HepG2 (cell line): Measurements from ENCODE around the gene ZCCHC17. TPM values are rescaled to one million over a fixed set of nuclear protein-coding genes. Genes with fewer than 3 reads are reported as not detected.

ENCODE experiments used
- ATAC-seq: fragments of 200-7000 bp; cut with Tn5 transposase; 3 replicates; pipeline ENCODE4 v1.9.1; 2020; ENCODE audit warnings: mild to moderate bottlenecking, moderate library complexity
- BruUV-seq: library from RNA; stranded (reverse); fragments of 400-500 nt; replicated peaks from 2 replicates; lab custom pipeline; 2021; lab: Mats Ljungman, UMichigan
- CTCF ChIA-PET: fragments of 300-600 bp; formaldehyde crosslinking; extraction: SDS; loops from one replicate; lab custom pipeline; 2021; ENCODE audit warnings: low total read pairs, inconsistent platforms, low intra/inter-chr PET ratio; lab: Yijun Ruan, JAX
- POLR2A ChIA-PET: fragments of 350-600 bp; sonication (Branson Sonifier 250); formaldehyde crosslinking; loops from one replicate; lab custom pipeline; 2020; ENCODE audit warnings: antibody characterized with exemption, inconsistent platforms; lab: Yijun Ruan, JAX
- DNase-seq: peaks from one replicate; pipeline ENCODE4 v3.0.0-alpha.2; 2015; ENCODE audit warnings: low spot score
- FAIRE-seq: peaks from 3 replicates; lab custom pipeline; 2011; peaks lifted over from hg19 to GRCh38; lab: Jason Lieb, UNC
- H2AFZ ChIP-seq: one replicate; pipeline ENCODE4 v1.6.1; 2011; ENCODE audit warnings: low read length, inconsistent platforms
- H3K27ac ChIP-seq: fragments of 300-600 bp; 3 replicates; pipeline ENCODE4 v1.8.0; 2011; ENCODE audit warnings: mixed run types, mild to moderate bottlenecking, mixed read lengths, low read length, inconsistent platforms; ENCODE audit not compliant: insufficient read depth; ENCODE audit errors: extremely low read length
- H3K27me3 ChIP-seq, 2 experiments: fragments of 200-600 bp in 1 of 2; 2 replicates in 1 of 2; 3 replicates in 1 of 2; pipeline versions ENCODE4 v1.6.0 to v1.8.0; 2011; ENCODE audit warnings: low read length in 2 of 2, mild to moderate bottlenecking in 2 of 2, moderate library complexity in 2 of 2, inconsistent platforms in 1 of 2; ENCODE audit not compliant: insufficient read depth in 2 of 2, control insufficient read depth in 1 of 2
- H3K36me3 ChIP-seq, 2 experiments: fragments of 200-600 bp in 1 of 2; replicated peaks in 1 of 2; 2 replicates in 1 of 2; 3 replicates in 1 of 2; pipeline versions ENCODE4 v1.5.1 to v1.8.0; 2011; ENCODE audit warnings: low read length in 2 of 2, inconsistent platforms in 1 of 2; ENCODE audit not compliant: insufficient read depth in 2 of 2, control insufficient read depth in 1 of 2
- H3K4me1 ChIP-seq: 2 replicates; pipeline ENCODE4 v1.5.1; 2012; ENCODE audit warnings: low read length, inconsistent platforms; ENCODE audit not compliant: insufficient read depth
- H3K4me2 ChIP-seq: 2 replicates; pipeline ENCODE4 v1.6.0; 2011; ENCODE audit warnings: low read depth, low read length, inconsistent platforms
- H3K4me3 ChIP-seq, 3 experiments: fragments of 200-600 bp in 1 of 3; sonication (generic), shearing (Covaris generic) in 1 of 3; replicated peaks in 1 of 3; 2 replicates each; pipeline ENCODE4 v1.5.1; 2011 to 2016; ENCODE audit warnings: low read length in 3 of 3, inconsistent platforms in 2 of 3, low read depth in 2 of 3, mild to moderate bottlenecking in 2 of 3, control low read depth in 1 of 3, mixed read lengths in 1 of 3; ENCODE audit not compliant: insufficient read depth in 1 of 3
- H3K79me2 ChIP-seq: one replicate; pipeline ENCODE4 v1.6.1; 2011; ENCODE audit warnings: low read length, inconsistent platforms; ENCODE audit not compliant: insufficient read depth
- H3K9ac ChIP-seq: 2 replicates; pipeline ENCODE4 v1.6.0; 2011; ENCODE audit warnings: mild to moderate bottlenecking, low read depth, low read length, inconsistent platforms; ENCODE audit not compliant: insufficient read depth
- H3K9me3 ChIP-seq: 2 replicates; pipeline ENCODE4 v1.5.1; 2012; ENCODE audit warnings: mild to moderate bottlenecking, low read length
- H4K20me1 ChIP-seq: 2 replicates; pipeline ENCODE4 v1.6.0; 2011; ENCODE audit warnings: inconsistent platforms, mild to moderate bottlenecking, low read length, moderate library complexity; ENCODE audit not compliant: insufficient read depth
- ARID5B ChIP-seq: IDR thresholded peaks from 2 replicates; pipeline ENCODE4 v1.4.0; 2020; ENCODE audit warnings: mild to moderate bottlenecking, missing genetic modification reagents
- FOXO4 ChIP-seq: sonication (generic); formaldehyde crosslinking; conservative IDR thresholded peaks from 2 replicates; pipeline ENCODE4 v1.8.1; 2023; ENCODE audit warnings: missing genetic modification reagents
- GATAD2A ChIP-seq: IDR thresholded peaks from 2 replicates; pipeline ENCODE4 v1.6.1; 2016
- HNF1B ChIP-seq: sonication (generic); formaldehyde crosslinking; IDR thresholded peaks from 2 replicates; pipeline ENCODE4 v1.5.1; 2020; ENCODE audit warnings: mild to moderate bottlenecking, moderate library complexity, missing genetic modification reagents
- MBD4 ChIP-seq: IDR thresholded peaks from 2 replicates; pipeline ENCODE4 v1.6.1; 2012; ENCODE audit warnings: low read length, inconsistent platforms, borderline replicate concordance
- MED13 ChIP-seq: sonication (generic); formaldehyde crosslinking; IDR thresholded peaks from 2 replicates; pipeline ENCODE4 v1.5.0; 2020; ENCODE audit warnings: missing genetic modification reagents
- SALL1 ChIP-seq: sonication (generic); formaldehyde crosslinking; IDR thresholded peaks from 2 replicates; pipeline ENCODE4 v1.8.0; 2022; ENCODE audit warnings: mild to moderate bottlenecking, missing genetic modification reagents
- SOX13 ChIP-seq, 3 experiments: fragments of 450-650 bp in 1 of 3; sonication (generic) in 1 of 3; formaldehyde crosslinking in 1 of 3; IDR thresholded peaks in 2 of 3; conservative IDR thresholded peaks in 1 of 3; 2 replicates each; pipeline versions ENCODE4 v1.5.0 to v1.6.1; 2016 to 2020; ENCODE audit warnings: antibody characterized with exemption in 1 of 3, mild to moderate bottlenecking in 1 of 3, missing compliant biosample characterization in 1 of 3, missing genetic modification reagents in 1 of 3, moderate library complexity in 1 of 3
- YY1 ChIP-seq: IDR thresholded peaks from 2 replicates; pipeline ENCODE4 v1.6.1; 2011; ENCODE audit warnings: low read length, low read depth, moderate library complexity, mild to moderate bottlenecking; ENCODE audit not compliant: insufficient read depth, insufficient replicate concordance
- ZBTB7A ChIP-seq: sonication (generic); formaldehyde crosslinking; IDR thresholded peaks from 2 replicates; pipeline ENCODE4 v1.8.0; 2022; ENCODE audit warnings: mild to moderate bottlenecking, missing genetic modification reagents
- ZNF251 ChIP-seq: sonication (generic); formaldehyde crosslinking; IDR thresholded peaks from 2 replicates; pipeline ENCODE4 v1.9.0; 2021; ENCODE audit warnings: mild to moderate bottlenecking, missing genetic modification reagents
- ZNF274 ChIP-seq: sonication (generic); formaldehyde crosslinking; IDR thresholded peaks from 2 replicates; pipeline ENCODE4 v1.5.1; 2020; ENCODE audit warnings: mild to moderate bottlenecking, missing genetic modification reagents
- ZNF3 ChIP-seq: IDR thresholded peaks from 2 replicates; pipeline ENCODE4 v1.7.0; 2017; ENCODE audit warnings: inconsistent platforms
- ZNF543 ChIP-seq: sonication (generic); formaldehyde crosslinking; IDR thresholded peaks from 2 replicates; pipeline ENCODE4 v1.4.0; 2020; ENCODE audit warnings: mild to moderate bottlenecking, missing genetic modification reagents
- ZNF552 ChIP-seq: sonication (generic); formaldehyde crosslinking; IDR thresholded peaks from 2 replicates; pipeline ENCODE4 v1.9.0; 2022; ENCODE audit warnings: missing genetic modification reagents, mild to moderate bottlenecking, borderline replicate concordance
- ZNF563 ChIP-seq: sonication (generic); formaldehyde crosslinking; IDR thresholded peaks from 2 replicates; pipeline ENCODE4 v1.8.0; 2022; ENCODE audit warnings: mild to moderate bottlenecking, moderate library complexity, missing genetic modification reagents
- ZNF782 ChIP-seq: sonication (generic); formaldehyde crosslinking; IDR thresholded peaks from 2 replicates; pipeline ENCODE4 v1.4.0; 2020; ENCODE audit warnings: missing genetic modification reagents, mild to moderate bottlenecking, borderline replicate concordance
- WGBS: methylation state at CpG from one replicate; pipeline ENCODE4 v1.1.6; 2017; ENCODE audit warnings: low lambda C conversion rate; 5-methylcytosine and 5-hydroxymethylcytosine counted together
- in situ Hi-C: cut with HindIII; loops from 2 replicates; pipeline ENCODE4 v1.10.0; 2017; ENCODE audit warnings: low pct_unique_long_range_greater_than_20kb; ENCODE audit not compliant: extremely low pct_ligation_motif_present
- intact Hi-C: fragments of 100-400 bp; cut with micrococcal nuclease; formaldehyde crosslinking; loops from one replicate; pipeline ENCODE4 v1.10.0; 2022; ENCODE audit not compliant: unreplicated experiment
- polyA plus RNA-seq, 8 experiments: library from polyadenylated mRNA; depleted of rRNA in 3 of 8; stranded (reverse) in 7 of 8; unstranded in 1 of 8; fragments of >200 nt; fragmentation: Illumina TruSeq in 4 of 8; extraction: Trizol in 4 of 8; gene quantifications; 2 replicates each; pipeline versions ENCODE4 v1.2.1 to v1.2.3, GENCODE V29; 2011 to 2016; ENCODE audit warnings: low read depth in 4 of 8, missing spikeins in 1 of 8, mixed read lengths in 1 of 8; ENCODE audit not compliant: insufficient read depth in 1 of 8
- total RNA-seq, 5 experiments: library from RNA; depleted of rRNA; stranded (reverse); fragments of >200 nt; fragmentation: Illumina TruSeq; extraction: Trizol; gene quantifications; 2 replicates each; pipeline ENCODE4 v1.2.3, GENCODE V29; 2016; ENCODE audit warnings: low read depth in 1 of 5

Gene ZCCHC17
- total and polyA plus RNA-seq, 2 of the 13 experiments (the other 11 are each of a cell fraction or from before 2014, with no cell fraction given): 20.5 to 53.0 TPM

GRCh38 chr1:31412732-31413404, 116.0 kb downstream of the ZCCHC17 start, which contains the start of gene SERINC2:
TSS of gene SERINC2 (plus strand) at chr1:31413213. CDS start at chr1:31413266, 53 bp downstream.
- Histone ChIP-seq H3K79me2 (peaks cover 18% of the 10 kb centered on the region), H3K4me1 (peaks cover 63% of the 10 kb centered on the region), H2AFZ (no peak within 1 kb of the TSS), H4K20me1 (no peaks in the 10 kb centered on the region), H3K36me3 (no peaks in the 10 kb centered on the region; a peak in 1 of 5 replicates), H3K9me3 (no peaks in the 10 kb centered on the region), H3K9ac (peak within 1 kb of the TSS; percentile 85), H3K27ac (peak within 1 kb of the TSS; percentile 72), H3K4me2 (peak within 1 kb of the TSS; percentile 90), H3K27me3 (peaks cover 2 to 44% of the 10 kb centered on the region in 2 experiments; a peak in 2 of 5 replicates), H3K4me3 (peak within 1 kb of the TSS; percentile 88 to 97 (median 96))
- WGBS: 2% methylated on average over 25 of the region's 63 CpGs
- POLR2A ChIA-PET: no interaction called here
- ATAC-seq (peak; percentile 38), FAIRE-seq (no peak), DNase-seq (no peak)
- in situ Hi-C loops: no loop called here
- no TSS peak for BruUV-seq
- CTCF ChIA-PET: no interaction called here
- intact Hi-C loops: no loop called here
- TF ChIP-seq MED13 (CRISPR knock-in tag) (no peak), ZBTB7A (CRISPR knock-in tag) (no peak), ZNF274 (CRISPR knock-in tag) (no peak), ARID5B (CRISPR knock-in tag) (no peak), FOXO4 (CRISPR knock-in tag) (no peak), ZNF543 (no peak), ZNF563 (CRISPR knock-in tag) (no peak; the same call in 1 of the 2 replicates), SOX13 (IDR thresholded peaks at IDR 0.05) (no peak), SOX13 (CRISPR knock-in tag; conservative IDR thresholded peaks at IDR 0.05 in 1 of 2, IDR thresholded peaks at IDR 0.05 in 1 of 2) (no peak), ZNF3 (CRISPR knock-in tag) (no peak), MBD4 (no peak), YY1 (peak; percentile 55), ZNF782 (CRISPR knock-in tag) (no peak), GATAD2A (no peak), SALL1 (no peak), ZNF251 (CRISPR knock-in tag) (no peak), ZNF552 (CRISPR knock-in tag) (no peak), HNF1B (CRISPR knock-in tag) (no peak)
